HepG2 (cell line): Measurements from ENCODE around the gene PLEKHG5. TPM values are rescaled to one million over a fixed set of nuclear protein-coding genes. Genes with fewer than 3 reads are reported as not detected.

Experiments
- ARID4A ChIP-seq: sonication (generic); formaldehyde crosslinking; IDR thresholded peaks from 2 replicates; pipeline ENCODE4 v1.5.0; 2020; ENCODE audit warnings: mild to moderate bottlenecking, missing genetic modification reagents, borderline replicate concordance
- BCLAF1 ChIP-seq: fragments of 450-650 bp; IDR thresholded peaks from 2 replicates; pipeline ENCODE4 v1.6.1; 2017; ENCODE audit warnings: mild to moderate bottlenecking
- CBFB ChIP-seq: sonication (generic); formaldehyde crosslinking; IDR thresholded peaks from 2 replicates; pipeline ENCODE4 v1.4.0; 2020; ENCODE audit warnings: missing genetic modification reagents
- ETS1 ChIP-seq: sonication (generic); formaldehyde crosslinking; IDR thresholded peaks from 2 replicates; pipeline ENCODE4 v1.4.0; 2020; ENCODE audit warnings: missing genetic modification reagents
- FOXA3 ChIP-seq: IDR thresholded peaks from 2 replicates; pipeline ENCODE4 v1.6.1; 2016; ENCODE audit warnings: missing genetic modification reagents, missing compliant biosample characterization
- GABPB1 ChIP-seq: IDR thresholded peaks from 2 replicates; pipeline ENCODE4 v1.6.1; 2016; ENCODE audit warnings: mild to moderate bottlenecking, missing genetic modification reagents, moderate library complexity, missing compliant biosample characterization
- GZF1 ChIP-seq: sonication (generic); formaldehyde crosslinking; IDR thresholded peaks from 2 replicates; pipeline ENCODE4 v1.5.1; 2020; ENCODE audit warnings: mild to moderate bottlenecking, missing genetic modification reagents
- IKZF5 ChIP-seq: IDR thresholded peaks from 2 replicates; pipeline ENCODE4 v1.6.1; 2018; ENCODE audit warnings: missing genetic modification reagents, mild to moderate bottlenecking, missing compliant biosample characterization
- NR2F6 ChIP-seq, 2 experiments: IDR thresholded peaks; 2 replicates each; pipeline ENCODE4 v1.6.1; 2016; ENCODE audit warnings: antibody characterized with exemption in 1 of 2, mild to moderate bottlenecking in 1 of 2
- SP4 ChIP-seq: sonication (generic); formaldehyde crosslinking; IDR thresholded peaks from 2 replicates; pipeline ENCODE4 v1.8.1; 2023; ENCODE audit warnings: mild to moderate bottlenecking, missing genetic modification reagents
- TBX2 ChIP-seq: sonication (generic); formaldehyde crosslinking; IDR thresholded peaks from 2 replicates; pipeline ENCODE4 v1.5.0; 2020; ENCODE audit warnings: missing genetic modification reagents, mild to moderate bottlenecking, borderline replicate concordance
- YEATS2 ChIP-seq: sonication (generic); formaldehyde crosslinking; IDR thresholded peaks from 2 replicates; pipeline ENCODE4 v1.4.0; 2020; ENCODE audit warnings: missing genetic modification reagents, borderline replicate concordance
- ZFAT ChIP-seq: sonication (generic); formaldehyde crosslinking; conservative IDR thresholded peaks from 2 replicates; pipeline ENCODE4 v1.8.1; 2023; ENCODE audit warnings: missing genetic modification reagents, inconsistent platforms
- ZFP1 ChIP-seq: IDR thresholded peaks from 2 replicates; pipeline ENCODE4 v1.6.1; 2016
- ZNF234 ChIP-seq: sonication (generic); formaldehyde crosslinking; conservative IDR thresholded peaks from 2 replicates; pipeline ENCODE4 v1.5.1; 2020; ENCODE audit warnings: mild to moderate bottlenecking, missing genetic modification reagents
- ZNF296 ChIP-seq: sonication (generic); formaldehyde crosslinking; conservative IDR thresholded peaks from 2 replicates; pipeline ENCODE4 v1.5.0; 2020; ENCODE audit warnings: mild to moderate bottlenecking, missing genetic modification reagents
- ZNF33B ChIP-seq: sonication (generic); formaldehyde crosslinking; IDR thresholded peaks from 2 replicates; pipeline ENCODE4 v1.5.1; 2020; ENCODE audit warnings: mild to moderate bottlenecking, missing genetic modification reagents
- ZNF414 ChIP-seq: sonication (generic); formaldehyde crosslinking; IDR thresholded peaks from 2 replicates; pipeline ENCODE4 v1.5.0; 2020; ENCODE audit warnings: missing genetic modification reagents
- ZSCAN25 ChIP-seq: sonication (generic); formaldehyde crosslinking; IDR thresholded peaks from 2 replicates; pipeline ENCODE4 v1.8.0; 2022; ENCODE audit warnings: mild to moderate bottlenecking, missing genetic modification reagents
- polyA plus RNA-seq, 8 experiments: library from polyadenylated mRNA; depleted of rRNA in 3 of 8; stranded (reverse) in 7 of 8; unstranded in 1 of 8; fragments of >200 nt; fragmentation: Illumina TruSeq in 4 of 8; extraction: Trizol in 4 of 8; gene quantifications; 2 replicates each; pipeline versions ENCODE4 v1.2.1 to v1.2.3, GENCODE V29; 2011 to 2016; ENCODE audit warnings: low read depth in 4 of 8, missing spikeins in 1 of 8, mixed read lengths in 1 of 8; ENCODE audit not compliant: insufficient read depth in 1 of 8
- total RNA-seq, 5 experiments: library from RNA; depleted of rRNA; stranded (reverse); fragments of >200 nt; fragmentation: Illumina TruSeq; extraction: Trizol; gene quantifications; 2 replicates each; pipeline ENCODE4 v1.2.3, GENCODE V29; 2016; ENCODE audit warnings: low read depth in 1 of 5

Gene PLEKHG5
- total and polyA plus RNA-seq, 2 of the 13 experiments (the other 11 are each of a cell fraction or from before 2014, with no cell fraction given): 1.9 to 3.5 TPM

GRCh38 chr1:6440198-6441126 is 51.0 kb downstream of the PLEKHG5 start (continued):
- no peak for TF ChIP-seq ETS1
- TF ChIP-seq ZNF296: no peak
- TF ChIP-seq ZNF414: peak; percentile 63
- TF ChIP-seq IKZF5: no peak
- TF ChIP-seq BCLAF1: no peak
- TF ChIP-seq ZFP1 (CRISPR knock-in tag): no peak
- TF ChIP-seq ZFAT (CRISPR knock-in tag): no peak
- peak; percentile 86 for TF ChIP-seq ZSCAN25
- TF ChIP-seq NR2F6 (IDR thresholded peaks at IDR 0.05): no peak
- TF ChIP-seq NR2F6 (CRISPR knock-in tag; IDR thresholded peaks at IDR 0.05): no peak; the same call in 1 of the 2 replicates
- 0 out of 2 replicates have a peak, but pooled peaks have one; percentile 36 for TF ChIP-seq CBFB
- TF ChIP-seq YEATS2 (CRISPR knock-in tag): no peak
- peak; percentile 49 for TF ChIP-seq TBX2 (CRISPR knock-in tag)
- no peak for TF ChIP-seq GZF1 (CRISPR knock-in tag)
- peak; percentile 55 for TF ChIP-seq SP4
- no peak for TF ChIP-seq ZNF234
- TF ChIP-seq ARID4A (CRISPR knock-in tag): peak; percentile 26; the same call in 1 of the 2 replicates
- TF ChIP-seq GABPB1 (CRISPR knock-in tag): 0 out of 2 replicates have a peak, but pooled peaks have one; percentile 35
- TF ChIP-seq ZNF33B (CRISPR knock-in tag): no peak
- TF ChIP-seq FOXA3 (CRISPR knock-in tag): no peak
